Thyroid gland (tissue), 4 donors: Measurements from ENCODE around the gene WDFY4.

Source experiments
- CTCF ChIP-seq, 6 experiments: fragments of 200-600 bp in 3 of 6; fragments of 450-650 bp in 3 of 6; sonication (generic) in 3 of 6; IDR thresholded peaks; one replicate each; pipeline ENCODE4 v1.5.1; 2016 to 2019; ENCODE audit warnings: antibody characterized with exemption in 6 of 6, mild to moderate bottlenecking in 2 of 6, inconsistent platforms in 1 of 6, moderate library complexity in 1 of 6
- POLR2A ChIP-seq, 2 donors: fragments of 450-650 bp; IDR thresholded peaks; one replicate each; pipeline ENCODE4 v1.6.1; 2017; ENCODE audit warnings: antibody characterized with exemption in 2 of 2, mild to moderate bottlenecking in 2 of 2, moderate library complexity in 1 of 2

DNA sequence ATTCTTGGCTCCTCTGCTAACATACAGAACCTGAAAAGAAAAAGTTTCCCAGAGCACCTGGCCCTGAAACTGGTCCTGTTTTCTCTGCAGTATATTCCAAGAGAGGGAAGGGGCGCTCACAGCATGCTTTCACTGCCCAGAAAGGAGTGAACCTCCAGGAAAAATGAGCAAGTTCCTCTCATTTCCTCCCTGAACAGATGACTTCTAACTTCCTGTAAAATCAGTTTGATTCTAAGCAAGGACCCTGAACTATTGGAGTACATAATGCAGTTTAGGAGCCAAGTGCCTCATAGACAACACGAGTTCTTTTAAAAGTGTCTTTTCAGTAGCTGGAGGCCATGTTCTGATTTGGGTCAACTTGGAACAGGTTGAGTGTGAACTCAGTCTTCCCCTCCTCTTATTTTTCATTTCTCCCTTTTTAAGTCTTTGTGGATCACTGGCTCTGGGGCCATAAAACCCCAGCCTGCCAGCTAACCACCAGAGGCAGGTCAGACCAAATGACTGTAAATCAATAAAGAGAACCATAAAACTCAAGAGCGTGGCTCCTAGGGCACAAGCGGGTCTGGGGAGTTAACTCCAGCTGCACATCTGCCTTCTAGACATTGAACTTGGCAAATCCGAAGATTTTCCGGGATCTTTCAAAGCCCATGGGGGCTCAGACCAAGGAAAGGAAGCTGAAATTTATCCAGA, 260.9 kb downstream of the WDFY4 start:
- no peak for TF ChIP-seq POLR2A (IDR thresholded peaks at IDR 0.05)
- no peak for TF ChIP-seq CTCF (IDR thresholded peaks at IDR 0.05)
